Smooth muscle cell (in vitro differentiated cells): ENCODE data around the gene HTT-AS. TPM values are rescaled to one million over a fixed set of nuclear protein-coding genes. Genes with fewer than 3 reads are reported as not detected.

Experiments used
- DNase-seq: peaks from one replicate; lab custom pipeline; 2025; ENCODE audit not compliant: unreplicated experiment; lab: John Stamatoyannopoulos, UW
- H2AFZ ChIP-seq: fragments of 200-600 bp; sonication (generic); 2 replicates; pipeline ENCODE4 v1.6.0; 2016; ENCODE audit warnings: antibody characterized with exemption, low read depth, mild to moderate bottlenecking
- H3F3A ChIP-seq: fragments of 200-600 bp; sonication (generic); 2 replicates; pipeline ENCODE4 v1.6.0; 2017; ENCODE audit warnings: antibody characterized with exemption, low read depth
- H3K27ac ChIP-seq: fragments of 200-600 bp; sonication (generic); 2 replicates; pipeline ENCODE4 v1.5.1; 2016; ENCODE audit warnings: low read depth, mild to moderate bottlenecking
- H3K27me3 ChIP-seq: fragments of 200-600 bp; sonication (generic); 2 replicates; pipeline ENCODE4 v1.6.1; 2016; ENCODE audit warnings: low read depth, mild to moderate bottlenecking
- H3K36me3 ChIP-seq: fragments of 200-600 bp; sonication (generic); 2 replicates; pipeline ENCODE4 v1.5.1; 2016; ENCODE audit warnings: low read depth
- H3K4me1 ChIP-seq: fragments of 200-600 bp; sonication (generic); 2 replicates; pipeline ENCODE4 v1.5.1; 2016; ENCODE audit warnings: low read depth
- H3K4me2 ChIP-seq: fragments of 200-600 bp; sonication (generic); 2 replicates; pipeline ENCODE4 v1.6.0; 2016; ENCODE audit warnings: mild to moderate bottlenecking
- H3K4me3 ChIP-seq: fragments of 200-600 bp; sonication (generic); 2 replicates; pipeline ENCODE4 v1.5.1; 2016; ENCODE audit warnings: mild to moderate bottlenecking
- H3K79me2 ChIP-seq: fragments of 200-600 bp; sonication (generic); 2 replicates; pipeline ENCODE4 v1.6.0; 2016; ENCODE audit warnings: low read depth, mild to moderate bottlenecking
- H3K9ac ChIP-seq: fragments of 200-600 bp; sonication (generic); 2 replicates; pipeline ENCODE4 v1.6.0; 2016; ENCODE audit warnings: low read depth
- H3K9me3 ChIP-seq: fragments of 200-600 bp; sonication (generic); replicated peaks from 2 replicates; pipeline ENCODE4 v1.5.1; 2016; ENCODE audit warnings: low read depth
- H4K20me1 ChIP-seq: fragments of 200-600 bp; sonication (generic); 2 replicates; pipeline ENCODE4 v1.6.0; 2016; ENCODE audit warnings: low read depth
- CTCF ChIP-seq: fragments of 200-600 bp; sonication (generic); IDR thresholded peaks from 2 replicates; pipeline ENCODE4 v1.5.1; 2017; ENCODE audit warnings: borderline replicate concordance, mild to moderate bottlenecking, antibody characterized with exemption; ENCODE audit not compliant: insufficient read depth, poor library complexity, severe bottlenecking
- WGBS: methylation state at CpG from one replicate; pipeline ENCODE4 v1.1.7; 2016; ENCODE audit warnings: low lambda C conversion rate; 5-methylcytosine and 5-hydroxymethylcytosine counted together
- polyA plus RNA-seq: library from polyadenylated mRNA; unstranded; fragments of >200 nt; fragmentation: Nextera tagmentation; extraction: Ambion mirVana; gene quantifications from 2 replicates; pipeline ENCODE4 v1.2.1, GENCODE V29; 2016
- total RNA-seq: library from RNA; depleted of rRNA; stranded (reverse); fragments of >200 nt; gene quantifications from 2 replicates; pipeline ENCODE4 v1.2.3, GENCODE V29; 2014

Gene HTT-AS
- total and polyA plus RNA-seq, 2 experiments from 2014 or later, result not detected

- Histone ChIP-seq H3F3A (no peaks in the 10 kb centered on the region), H3K4me3 (no peak overlapping the region), H3K9ac (no peak overlapping the region), H4K20me1 (no peaks in the 10 kb centered on the region), H2AFZ (no peak overlapping the region), H3K79me2 (no peaks in the 10 kb centered on the region), H3K36me3 (no peaks in the 10 kb centered on the region), H3K4me2 (no peak overlapping the region), H3K27me3 (no peaks in the 10 kb centered on the region), H3K4me1 (no peaks in the 10 kb centered on the region), H3K27ac (no peak overlapping the region), H3K9me3 (no peaks in the 10 kb centered on the region)
- WGBS, result 93% methylated on average over 12 of the region's 12 CpGs
- no peak for DNase-seq
- TF ChIP-seq CTCF, result no peak
Observed at GRCh38 chr4:3031357-3032082, 42.8 kb downstream of the HTT-AS start.

- H3K9me3 ChIP-seq, result no peaks in the 10 kb centered on the region
- H4K20me1 ChIP-seq, result no peaks in the 10 kb centered on the region
- no peak for DNase-seq
- H3K4me1 ChIP-seq, result no peaks in the 10 kb centered on the region
- H3F3A ChIP-seq, result no peaks in the 10 kb centered on the region
- H3K36me3 ChIP-seq, result no peaks in the 10 kb centered on the region
- H3K4me3 ChIP-seq, result no peak overlapping the region
- H3K9ac ChIP-seq, result no peak overlapping the region
- H2AFZ ChIP-seq, result no peak overlapping the region
- WGBS, result 91% methylated on average over 17 of the region's 18 CpGs
- no peak for TF ChIP-seq CTCF
- no peak overlapping the region for H3K4me2 ChIP-seq
- H3K27ac ChIP-seq, result no peak overlapping the region
- no peaks in the 10 kb centered on the region for H3K79me2 ChIP-seq
- no peaks in the 10 kb centered on the region for H3K27me3 ChIP-seq
Observed at GRCh38 chr4:3030566-3031356, 43.6 kb downstream of the HTT-AS start.

- no peaks in the 10 kb centered on the region for H3K27me3 ChIP-seq
- H3K27ac ChIP-seq, result no peak overlapping the region
- WGBS, result 93% methylated on average over 9 of the region's 9 CpGs
- no peak for DNase-seq
- H4K20me1 ChIP-seq, result no peaks in the 10 kb centered on the region
- no peak overlapping the region for H2AFZ ChIP-seq
- H3K9ac ChIP-seq, result no peak overlapping the region
- TF ChIP-seq CTCF, result no peak
- H3K4me2 ChIP-seq, result no peak overlapping the region
- no peaks in the 10 kb centered on the region for H3F3A ChIP-seq
- no peaks in the 10 kb centered on the region for H3K79me2 ChIP-seq
- no peaks in the 10 kb centered on the region for H3K4me1 ChIP-seq
- no peak overlapping the region for H3K4me3 ChIP-seq
- no peaks in the 10 kb centered on the region for H3K36me3 ChIP-seq
- H3K9me3 ChIP-seq, result no peaks in the 10 kb centered on the region
Observed at GRCh38 chr4:3029464-3029863, 44.9 kb downstream of the HTT-AS start.
